Subcutaneous abdominal adipose tissue (tissue), 5 donors: ENCODE measurements around the gene NELL1.

Experiments
- H3K27ac ChIP-seq: one replicate; pipeline ENCODE4 v1.7.0; 2013; ENCODE audit warnings: low read depth, mild to moderate bottlenecking, inconsistent platforms, low read length, moderate library complexity
- H3K27me3 ChIP-seq, 5 donors: one replicate each; pipeline ENCODE4 v1.7.0; 2013; ENCODE audit warnings: low read length in 5 of 5, inconsistent platforms in 1 of 5; ENCODE audit not compliant: control insufficient read depth in 5 of 5, insufficient read depth in 4 of 5
- H3K36me3 ChIP-seq, 5 donors: one replicate each; pipeline ENCODE4 v1.7.0; 2013; ENCODE audit warnings: low read length in 5 of 5; ENCODE audit not compliant: control insufficient read depth in 5 of 5, insufficient read depth in 5 of 5
- H3K4me1 ChIP-seq, 5 donors: one replicate each; pipeline ENCODE4 v1.7.0; 2013; ENCODE audit warnings: low read length in 5 of 5, mild to moderate bottlenecking in 3 of 5, moderate library complexity in 1 of 5; ENCODE audit not compliant: control insufficient read depth in 5 of 5, insufficient read depth in 5 of 5
- H3K4me3 ChIP-seq, 5 donors: one replicate each; pipeline ENCODE4 v1.7.0; 2013; ENCODE audit warnings: low read length in 5 of 5, low read depth in 1 of 5
- H3K9ac ChIP-seq, 5 donors: one replicate each; pipeline ENCODE4 v1.7.0; 2013; ENCODE audit warnings: low read length in 5 of 5, mild to moderate bottlenecking in 4 of 5, moderate library complexity in 3 of 5
- H3K9me3 ChIP-seq, 5 donors: one replicate each; pipeline ENCODE4 v1.7.0; 2013; ENCODE audit warnings: low read length in 5 of 5; ENCODE audit not compliant: control insufficient read depth in 5 of 5
- donor health status: healthy.
- donor health status: healthy.
- donor health status: healthy.
- donor health status: healthy.
- donor health status: healthy.

The NELL1 gene

GRCh38 chr11:20668844-20669819 lies at the start of gene NELL1:
NELL1 (plus strand) TSS chr11:20669586.
- no peaks in the 10 kb centered on the region for H3K36me3 ChIP-seq
- H3K27ac ChIP-seq = no peak within 1 kb of the TSS
- no peak within 1 kb of the TSS for H3K4me3 ChIP-seq
- no peak within 1 kb of the TSS for H3K9ac ChIP-seq
- peaks cover 37 to 59% (median 48%) of the 10 kb centered on the region in 5 donors for H3K27me3 ChIP-seq
- no peaks in the 10 kb centered on the region for H3K9me3 ChIP-seq
- H3K4me1 ChIP-seq = peaks cover 0 to 13% (median 11%) of the 10 kb centered on the region in 5 donors

- H3K4me1 ChIP-seq = peaks cover 4 to 22% (median 12%) of the 10 kb centered on the region in 5 donors
- no peaks in the 10 kb centered on the region for H3K9me3 ChIP-seq
- H3K4me3 ChIP-seq = no peak overlapping the region
- H3K9ac ChIP-seq = no peak overlapping the region
- peaks cover 2 to 5% (median 5%) of the 10 kb centered on the region in 5 donors for H3K27me3 ChIP-seq
- no peaks in the 10 kb centered on the region for H3K36me3 ChIP-seq
- no peak overlapping the region for H3K27ac ChIP-seq
Observed at GRCh38 chr11:20620988-20621387, 48.4 kb upstream of the NELL1 start.

DNA sequence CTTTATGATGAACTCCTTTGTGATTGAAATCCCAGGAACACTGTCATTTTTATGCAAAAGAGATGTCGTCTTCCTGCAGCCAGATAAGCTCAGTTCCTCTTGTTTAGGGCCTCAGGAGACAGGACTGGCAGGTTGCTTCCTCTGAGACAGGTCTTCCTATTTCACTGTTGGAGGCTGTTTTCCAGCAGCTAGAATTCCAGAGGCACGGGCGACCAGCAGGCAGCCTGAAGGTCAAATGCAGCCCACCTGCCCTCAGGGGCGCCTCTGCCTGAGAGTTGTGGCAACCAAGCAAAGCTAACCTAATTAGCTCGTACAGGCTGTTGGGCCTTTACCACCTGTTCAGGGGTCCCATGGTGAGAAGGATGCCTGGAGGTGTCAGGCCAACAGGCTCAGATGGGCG lies 47.7 kb upstream of the NELL1 start:
- H3K4me1 ChIP-seq = peaks cover 4 to 17% (median 12%) of the 10 kb centered on the region in 5 donors
- no peaks in the 10 kb centered on the region for H3K36me3 ChIP-seq
- H3K27me3 ChIP-seq = peaks cover 4 to 8% (median 5%) of the 10 kb centered on the region in 5 donors
- H3K27ac ChIP-seq = no peak overlapping the region
- no peak overlapping the region for H3K4me3 ChIP-seq
- no peaks in the 10 kb centered on the region for H3K9me3 ChIP-seq
- H3K9ac ChIP-seq = no peak overlapping the region

GRCh38 chr11:20623252-20623651 lies 46.1 kb upstream of the NELL1 start:
- H3K27me3 ChIP-seq = peaks cover 4 to 10% (median 6%) of the 10 kb centered on the region in 5 donors
- no peak overlapping the region for H3K9ac ChIP-seq
- H3K4me3 ChIP-seq = no peak overlapping the region
- H3K36me3 ChIP-seq = no peaks in the 10 kb centered on the region
- no peaks in the 10 kb centered on the region for H3K9me3 ChIP-seq
- no peak overlapping the region for H3K27ac ChIP-seq
- peaks cover 0 to 2% (median 0%) of the 10 kb centered on the region in 5 donors for H3K4me1 ChIP-seq

- Histone ChIP-seq H3K27me3 (peaks cover 4 to 11% (median 6%) of the 10 kb centered on the region in 5 donors), H3K27ac (no peak overlapping the region), H3K4me3 (no peak overlapping the region), H3K9ac (no peak overlapping the region), H3K36me3 (no peaks in the 10 kb centered on the region), H3K4me1 (no peaks in the 10 kb centered on the region), H3K9me3 (peaks cover 0 to 7% (median 3%) of the 10 kb centered on the region in 5 donors)
Observed at GRCh38 chr11:20626279-20626678, 43.1 kb upstream of the NELL1 start.

DNA sequence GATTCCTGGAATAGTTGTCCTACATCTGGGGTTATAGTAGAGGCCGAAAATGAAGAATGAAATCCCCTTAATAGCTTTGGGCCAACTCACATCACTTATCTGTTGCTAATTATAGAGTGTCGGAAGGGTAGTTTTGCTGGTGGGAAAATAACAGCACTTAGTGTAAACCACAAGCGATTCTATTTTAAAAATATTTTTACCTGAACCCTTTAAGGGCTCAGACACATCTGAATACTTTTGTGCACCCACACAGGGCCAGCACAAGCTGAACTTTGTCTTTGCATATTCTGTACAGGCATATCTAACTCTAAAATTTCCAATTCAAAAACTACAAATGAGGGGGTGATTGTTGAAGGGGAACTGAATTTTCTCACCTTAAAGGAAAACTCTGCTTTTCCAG lies 42.4 kb upstream of the NELL1 start:
- Histone ChIP-seq H3K27ac (no peak overlapping the region), H3K4me1 (no peaks in the 10 kb centered on the region), H3K9me3 (peaks cover 0 to 7% (median 3%) of the 10 kb centered on the region in 5 donors), H3K27me3 (peaks cover 4 to 11% (median 6%) of the 10 kb centered on the region in 5 donors), H3K4me3 (no peak overlapping the region), H3K36me3 (no peaks in the 10 kb centered on the region), H3K9ac (no peak overlapping the region)

- Histone ChIP-seq H3K27me3 (peaks cover 4 to 11% (median 5%) of the 10 kb centered on the region in 5 donors), H3K4me1 (no peaks in the 10 kb centered on the region), H3K9ac (no peak overlapping the region), H3K9me3 (peaks cover 0 to 7% (median 3%) of the 10 kb centered on the region in 5 donors), H3K4me3 (no peak overlapping the region), H3K36me3 (no peaks in the 10 kb centered on the region), H3K27ac (no peak overlapping the region)
Observed at GRCh38 chr11:20627701-20628100, 41.7 kb upstream of the NELL1 start.

- Histone ChIP-seq H3K27me3 (peaks cover 0 to 11% (median 2%) of the 10 kb centered on the region in 5 donors), H3K27ac (no peak overlapping the region), H3K9ac (no peak overlapping the region), H3K36me3 (no peaks in the 10 kb centered on the region), H3K4me3 (no peak overlapping the region), H3K4me1 (no peaks in the 10 kb centered on the region), H3K9me3 (peaks cover 0 to 7% (median 3%) of the 10 kb centered on the region in 5 donors)
Observed at GRCh38 chr11:20631519-20632168, 37.7 kb upstream of the NELL1 start.

GRCh38 chr11:20632169-20632532 lies 37.2 kb upstream of the NELL1 start:
- Histone ChIP-seq H3K4me3 (no peak overlapping the region), H3K4me1 (no peaks in the 10 kb centered on the region), H3K27ac (no peak overlapping the region), H3K36me3 (no peaks in the 10 kb centered on the region), H3K9me3 (peaks cover 0 to 7% (median 3%) of the 10 kb centered on the region in 5 donors), H3K27me3 (peaks cover 0 to 11% (median 2%) of the 10 kb centered on the region in 5 donors), H3K9ac (no peak overlapping the region)

- H3K36me3 ChIP-seq = no peaks in the 10 kb centered on the region
- H3K4me3 ChIP-seq = no peak overlapping the region
- no peaks in the 10 kb centered on the region for H3K4me1 ChIP-seq
- no peak overlapping the region for H3K27ac ChIP-seq
- peaks cover 0 to 7% (median 3%) of the 10 kb centered on the region in 5 donors for H3K9me3 ChIP-seq
- peaks cover 0 to 5% (median 5%) of the 10 kb centered on the region in 5 donors for H3K27me3 ChIP-seq
- H3K9ac ChIP-seq = no peak overlapping the region
Observed at GRCh38 chr11:20634044-20634443, 35.3 kb upstream of the NELL1 start.
